Keratinocyte (primary cell): Measurements from ENCODE around the gene CDH13. TPM values are rescaled to one million over a fixed set of nuclear protein-coding genes. Genes with fewer than 3 reads are reported as not detected.

Experiments
- DNase-seq: peaks from one replicate; pipeline ENCODE4 v3.0.0-alpha.2; 2011; ENCODE audit warnings: low read depth, missing footprints, low spot score
- FAIRE-seq: peaks from 2 replicates; lab custom pipeline; 2011; peaks lifted over from hg19 to GRCh38; lab: Jason Lieb, UNC
- H2AFZ ChIP-seq: 2 replicates; pipeline ENCODE4 v1.6.0; 2012; ENCODE audit warnings: low read length, control low read depth, inconsistent platforms; ENCODE audit not compliant: control insufficient read depth
- H3K27ac ChIP-seq: 2 replicates; pipeline ENCODE4 v1.5.1; 2011; ENCODE audit warnings: low read length; ENCODE audit not compliant: control insufficient read depth, insufficient read depth
- H3K27me3 ChIP-seq: 3 replicates; pipeline ENCODE4 v1.6.0; 2011; ENCODE audit warnings: low read length; ENCODE audit not compliant: control insufficient read depth, insufficient read depth; ENCODE audit errors: extremely low read depth
- H3K36me3 ChIP-seq, 2 experiments: 2 replicates in 1 of 2; 3 replicates in 1 of 2; pipeline ENCODE4 v1.5.1; 2011; ENCODE audit warnings: low read length in 2 of 2, mild to moderate bottlenecking in 1 of 2; ENCODE audit not compliant: control insufficient read depth in 2 of 2, insufficient read depth in 2 of 2; ENCODE audit errors: extremely low read depth in 1 of 2
- H3K4me1 ChIP-seq: 3 replicates; pipeline ENCODE4 v1.5.1; 2011; ENCODE audit warnings: low read length; ENCODE audit not compliant: control insufficient read depth, insufficient read depth; ENCODE audit errors: extremely low read depth
- H3K4me2 ChIP-seq: 3 replicates; pipeline ENCODE4 v1.6.0; 2011; ENCODE audit warnings: low read depth, low read length; ENCODE audit not compliant: control insufficient read depth, insufficient read depth; ENCODE audit errors: extremely low read depth
- H3K4me3 ChIP-seq, 3 experiments: fragments of 200-600 bp in 1 of 3; sonication (generic) in 1 of 3; 2 replicates in 2 of 3; 3 replicates in 1 of 3; pipeline ENCODE4 v1.5.1; 2011 to 2016; ENCODE audit warnings: low read length in 3 of 3, mild to moderate bottlenecking in 3 of 3, control low read depth in 2 of 3, inconsistent platforms in 1 of 3, low read depth in 1 of 3, mixed read lengths in 1 of 3, mixed run types in 1 of 3, moderate library complexity in 1 of 3; ENCODE audit not compliant: control insufficient read depth in 2 of 3, insufficient read depth in 2 of 3; ENCODE audit errors: extremely low read depth in 1 of 3
- H3K79me2 ChIP-seq: 2 replicates; pipeline ENCODE4 v1.6.0; 2012; ENCODE audit warnings: low read length; ENCODE audit not compliant: control insufficient read depth, insufficient read depth
- H3K9ac ChIP-seq: 3 replicates; pipeline ENCODE4 v1.6.0; 2011; ENCODE audit warnings: low read length; ENCODE audit not compliant: control insufficient read depth, insufficient read depth; ENCODE audit errors: extremely low read depth
- H3K9me1 ChIP-seq: 3 replicates; pipeline ENCODE4 v1.6.0; 2011; ENCODE audit warnings: low read length; ENCODE audit not compliant: control insufficient read depth, insufficient read depth; ENCODE audit errors: extremely low read depth
- H3K9me3 ChIP-seq: 2 replicates; pipeline ENCODE4 v1.5.1; 2012; ENCODE audit warnings: low read depth, low read length; ENCODE audit not compliant: control insufficient read depth
- H4K20me1 ChIP-seq: 3 replicates; pipeline ENCODE4 v1.6.0; 2011; ENCODE audit warnings: low read length; ENCODE audit not compliant: control insufficient read depth, insufficient read depth; ENCODE audit errors: extremely low read depth
- EZH2 ChIP-seq: IDR thresholded peaks from one replicate; pipeline ENCODE4 v1.6.1; 2012; ENCODE audit warnings: inconsistent platforms, mild to moderate bottlenecking, low read length, moderate library complexity
- dilution Hi-C: fragments of 300-500 bp; cut with MboI; formaldehyde crosslinking; loops from one replicate; pipeline ENCODE4 v1.7.0; 2020; ENCODE audit warnings: low sequenced_read_pairs; ENCODE audit not compliant: extremely low pct_ligation_motif_present
- polyA plus RNA-seq, 5 experiments: library from polyadenylated mRNA; depleted of rRNA in 3 of 5; stranded (reverse) in 3 of 5; stranded (forward) in 1 of 5; unstranded in 1 of 5; fragments of >200 nt; gene quantifications; 1 replicate in 1 of 5; 2 replicates in 3 of 5; 3 replicates in 1 of 5; pipeline versions ENCODE4 v1.2.1 to v1.2.3, GENCODE V29; 2011 to 2012; ENCODE audit warnings: missing spikeins in 2 of 5, low read depth in 1 of 5, low replicate concordance in 1 of 5
- TF ChIP-seq, protein P1 (sequence below), 3 experiments: IDR thresholded peaks in 1 of 3; conservative IDR thresholded peaks in 1 of 3; optimal IDR thresholded peaks in 1 of 3; 2 replicates in 2 of 3; 3 replicates in 1 of 3; pipeline versions ENCODE3 to v1.5.1; 2011; ENCODE audit warnings: low read length in 3 of 3, mild to moderate bottlenecking in 3 of 3, moderate library complexity in 2 of 3, control low read depth in 1 of 3, inconsistent platforms in 1 of 3; ENCODE audit not compliant: insufficient read depth in 2 of 3; ENCODE audit errors: extremely low read depth in 1 of 3

The CDH13 gene
- polyA plus RNA-seq, 1 donor (not counting 4 experiments of a cell fraction or from before 2014, with no cell fraction given): 111 TPM

GRCh38 chr16:82653550-82654511 lies 27.1 kb downstream of the CDH13 start:
- dilution Hi-C loops: no loop called here
- Histone ChIP-seq H3K4me2 (peak overlapping the region; percentile 95), H3K9me3 (no peaks in the 10 kb centered on the region), H4K20me1 (no peaks in the 10 kb centered on the region), H3K4me1 (peaks cover 74% of the 10 kb centered on the region), H3K27me3 (no peaks in the 10 kb centered on the region), H3K36me3 (no peaks in the 10 kb centered on the region), H3K27ac (peak overlapping the region; percentile 90), H3K9ac (peak overlapping the region; percentile 71), H3K4me3 (peak overlapping the region in 2 of 3 experiments; percentile 47 to 61), H3K79me2 (peaks cover 85% of the 10 kb centered on the region), H2AFZ (peak overlapping the region; percentile 60), H3K9me1 (no peaks in the 10 kb centered on the region)
- FAIRE-seq: peak; percentile 92
- TF ChIP-seq, protein P1, sequence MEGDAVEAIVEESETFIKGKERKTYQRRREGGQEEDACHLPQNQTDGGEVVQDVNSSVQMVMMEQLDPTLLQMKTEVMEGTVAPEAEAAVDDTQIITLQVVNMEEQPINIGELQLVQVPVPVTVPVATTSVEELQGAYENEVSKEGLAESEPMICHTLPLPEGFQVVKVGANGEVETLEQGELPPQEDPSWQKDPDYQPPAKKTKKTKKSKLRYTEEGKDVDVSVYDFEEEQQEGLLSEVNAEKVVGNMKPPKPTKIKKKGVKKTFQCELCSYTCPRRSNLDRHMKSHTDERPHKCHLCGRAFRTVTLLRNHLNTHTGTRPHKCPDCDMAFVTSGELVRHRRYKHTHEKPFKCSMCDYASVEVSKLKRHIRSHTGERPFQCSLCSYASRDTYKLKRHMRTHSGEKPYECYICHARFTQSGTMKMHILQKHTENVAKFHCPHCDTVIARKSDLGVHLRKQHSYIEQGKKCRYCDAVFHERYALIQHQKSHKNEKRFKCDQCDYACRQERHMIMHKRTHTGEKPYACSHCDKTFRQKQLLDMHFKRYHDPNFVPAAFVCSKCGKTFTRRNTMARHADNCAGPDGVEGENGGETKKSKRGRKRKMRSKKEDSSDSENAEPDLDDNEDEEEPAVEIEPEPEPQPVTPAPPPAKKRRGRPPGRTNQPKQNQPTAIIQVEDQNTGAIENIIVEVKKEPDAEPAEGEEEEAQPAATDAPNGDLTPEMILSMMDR (optimal IDR thresholded peaks at IDR 0.05 in 1 of 3, IDR thresholded peaks at IDR 0.05 in 1 of 3, conservative IDR thresholded peaks at IDR 0.05 in 1 of 3; ENCODE audit: extremely low read depth in 1 of 3, insufficient read depth in 2 of 3, low read length in 3 of 3): no peak
- TF ChIP-seq EZH2: no peak
- no peak for DNase-seq

- Histone ChIP-seq H4K20me1 (no peaks in the 10 kb centered on the region), H3K4me3 (peak overlapping the region in 1 of 3 experiments; percentile 22), H3K9me1 (no peaks in the 10 kb centered on the region), H3K9me3 (no peaks in the 10 kb centered on the region), H3K79me2 (peaks cover 85% of the 10 kb centered on the region), H3K4me1 (peaks cover 71% of the 10 kb centered on the region), H3K27ac (peak overlapping the region; percentile 90), H2AFZ (no peak overlapping the region), H3K4me2 (peak overlapping the region; percentile 95), H3K36me3 (no peaks in the 10 kb centered on the region), H3K27me3 (no peaks in the 10 kb centered on the region), H3K9ac (no peak overlapping the region)
- TF ChIP-seq, protein P1 (optimal IDR thresholded peaks at IDR 0.05 in 1 of 3, IDR thresholded peaks at IDR 0.05 in 1 of 3, conservative IDR thresholded peaks at IDR 0.05 in 1 of 3; ENCODE audit: extremely low read depth in 1 of 3, insufficient read depth in 2 of 3, low read length in 3 of 3): no peak
- TF ChIP-seq EZH2: no peak
- dilution Hi-C loops: no loop called here
- FAIRE-seq (peak; percentile 32), DNase-seq (no peak)
Measured at GRCh38 chr16:82655072-82655714, 28.4 kb downstream of the CDH13 start.
